NCI-H774 (cell line): ENCODE data around the gene HBE1.
"Not testable (repeated sequence)": the region's sequence is repeated elsewhere in the genome, so short reads cannot be mapped to it uniquely, and the experiment has no call there.

ENCODE experiments used
- DNase-seq: peaks from one replicate; lab custom pipeline; 2025; lab: John Stamatoyannopoulos, UW

The HBE1 gene

GRCh38 chr11:5269715-5270147 lies at the start of gene HBE1:
TSS of gene HBE1 (minus strand) at chr11:5269945. CDS start at chr11:5269890, 55 bp downstream.
- no peak for DNase-seq

- DNase-seq, result no peak
Measured at GRCh38 chr11:5317292-5317691, 47.5 kb upstream of the HBE1 start.

- DNase-seq, result not testable (repeated sequence)
Measured at GRCh38 chr11:5313326-5314023, 43.7 kb upstream of the HBE1 start.

- DNase-seq, result no peak
Measured at GRCh38 chr11:5310423-5310822, 40.7 kb upstream of the HBE1 start.

GRCh38 chr11:5307256-5308019 lies 37.7 kb upstream of the HBE1 start:
- no peak for DNase-seq

- no peak for DNase-seq
Measured at GRCh38 chr11:5304046-5304445, 34.3 kb upstream of the HBE1 start.

GRCh38 chr11:5303626-5304025 lies 33.9 kb upstream of the HBE1 start:
- no peak for DNase-seq

GRCh38 chr11:5301846-5302245 lies 32.1 kb upstream of the HBE1 start, which contains the start of gene OR51B4:
TSS of gene OR51B4 (minus strand) at chr11:5301946. CDS start at chr11:5301946, 0 bp downstream.
- DNase-seq, result no peak

GRCh38 chr11:5300251-5300650 lies 30.5 kb upstream of the HBE1 start:
- no peak for DNase-seq

GRCh38 chr11:5298451-5298850 lies 28.7 kb upstream of the HBE1 start:
- DNase-seq, result no peak

GRCh38 chr11:5297721-5298323 lies 28.1 kb upstream of the HBE1 start:
- DNase-seq, result no peak

GRCh38 chr11:5294342-5294995 lies 24.7 kb upstream of the HBE1 start:
- DNase-seq, result not testable (repeated sequence)

- DNase-seq, result no peak
Measured at GRCh38 chr11:5293028-5293427, 23.3 kb upstream of the HBE1 start.

- no peak for DNase-seq
Measured at GRCh38 chr11:5291207-5291838, 21.6 kb upstream of the HBE1 start.

GRCh38 chr11:5290106-5290505 lies 20.4 kb upstream of the HBE1 start:
- no peak for DNase-seq

GRCh38 chr11:5289696-5290095 lies 20.0 kb upstream of the HBE1 start:
- no peak for DNase-seq

- no peak for DNase-seq
Measured at GRCh38 chr11:5288906-5289550, 19.3 kb upstream of the HBE1 start.

GRCh38 chr11:5288108-5288905 lies 18.6 kb upstream of the HBE1 start:
- DNase-seq, result no peak

GRCh38 chr11:5286901-5287300 lies 17.2 kb upstream of the HBE1 start:
- DNase-seq, result no peak

- DNase-seq, result no peak
Measured at GRCh38 chr11:5286351-5286750, 16.6 kb upstream of the HBE1 start.
